Stimulated activated CD4-positive, alpha-beta T cell treated with anti-CD3 and anti-CD28 coated beads, TNF-alpha, amount 100 ng/mL, for 1 hour (primary cell): ENCODE data around the gene TRPV3.

Experiments used
- DNase-seq, 3 donors: peaks; one replicate each; pipeline ENCODE4 v3.0.0-alpha.2; 2020; ENCODE audit warnings: low read depth in 3 of 3, low spot score in 1 of 3

The TRPV3 gene

DNA sequence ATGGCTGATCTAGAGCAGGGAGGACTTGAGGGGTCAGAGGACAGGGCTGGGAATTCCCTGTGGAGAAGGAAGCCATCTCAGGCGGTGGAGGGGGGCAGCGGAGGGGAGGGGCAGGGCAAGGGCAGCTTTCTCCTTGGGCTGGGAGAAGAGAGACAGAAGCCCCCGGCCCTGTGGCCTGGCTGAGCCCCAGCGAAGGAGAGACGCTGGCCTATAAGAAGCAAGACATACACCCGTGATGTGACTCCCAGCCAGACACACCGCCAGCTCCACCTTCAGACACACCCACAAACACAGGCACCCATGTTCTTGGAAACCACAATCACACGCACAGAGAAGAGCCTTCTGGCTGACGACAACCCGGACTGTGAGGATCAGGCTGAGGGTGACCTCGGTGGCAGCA is 10.0 kb downstream of the TRPV3 start:
- DNase-seq, result no peak

DNA sequence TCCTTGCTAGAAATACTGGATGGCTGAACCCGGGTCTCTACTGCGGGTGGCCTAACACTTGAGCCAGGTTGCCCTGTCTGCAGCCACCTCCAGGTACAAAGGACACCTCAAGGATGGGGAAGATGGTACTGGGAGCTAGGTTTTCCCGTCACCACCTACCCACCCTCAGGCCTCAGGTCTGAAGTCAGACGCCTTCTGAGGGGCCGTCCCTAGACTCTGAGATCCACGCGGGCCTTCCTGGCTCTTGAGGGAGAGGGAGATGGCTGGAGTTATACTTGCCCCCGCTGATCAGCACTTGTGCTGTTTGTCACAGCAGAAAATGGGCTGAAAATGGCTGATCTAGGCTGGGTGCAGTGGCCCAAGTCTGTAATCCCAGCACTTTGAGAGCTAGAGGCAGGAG is 10.6 kb downstream of the TRPV3 start:
- DNase-seq, result no peak

DNA sequence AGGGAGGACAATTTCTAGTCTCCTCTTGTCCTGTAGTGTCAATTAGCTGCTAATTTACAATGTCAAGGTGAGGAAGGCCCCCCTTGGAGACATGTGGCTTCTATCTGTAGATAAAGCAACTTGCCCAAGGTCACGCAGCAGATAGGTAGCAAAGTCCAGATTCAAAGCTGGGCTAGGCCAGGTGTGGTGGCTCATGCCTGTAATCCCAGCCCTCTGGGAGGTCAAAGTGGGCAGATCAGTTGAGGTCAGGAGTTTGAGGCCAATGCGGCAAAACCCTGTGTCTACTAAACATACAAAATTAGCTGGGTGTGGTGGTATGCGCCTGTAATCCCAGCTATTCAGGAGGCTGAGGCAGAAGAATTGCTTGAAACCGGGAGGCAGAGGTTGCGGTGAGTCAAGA is 11.1 kb downstream of the TRPV3 start:
- no peak for DNase-seq

DNA sequence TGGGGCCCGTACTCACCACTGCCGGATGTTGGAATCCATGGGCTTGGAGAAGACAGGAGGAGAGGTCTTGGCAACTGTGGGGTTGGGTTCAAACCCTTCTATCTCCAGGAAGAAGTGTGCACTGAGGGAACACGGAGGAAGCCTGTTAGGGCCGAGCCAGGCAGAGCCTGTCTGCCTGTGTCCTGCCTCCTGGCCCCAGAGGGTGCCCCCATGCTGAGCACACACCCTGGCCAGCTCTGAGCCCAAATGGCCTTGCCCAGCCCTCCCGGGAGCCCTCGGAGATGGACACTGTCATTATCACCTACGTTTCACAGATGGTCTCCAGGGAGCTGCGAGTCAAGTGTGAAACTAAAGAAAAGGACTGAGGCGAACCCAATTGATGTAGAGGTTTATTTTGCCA is 12.5 kb downstream of the TRPV3 start:
- DNase-seq, result no peak

DNA sequence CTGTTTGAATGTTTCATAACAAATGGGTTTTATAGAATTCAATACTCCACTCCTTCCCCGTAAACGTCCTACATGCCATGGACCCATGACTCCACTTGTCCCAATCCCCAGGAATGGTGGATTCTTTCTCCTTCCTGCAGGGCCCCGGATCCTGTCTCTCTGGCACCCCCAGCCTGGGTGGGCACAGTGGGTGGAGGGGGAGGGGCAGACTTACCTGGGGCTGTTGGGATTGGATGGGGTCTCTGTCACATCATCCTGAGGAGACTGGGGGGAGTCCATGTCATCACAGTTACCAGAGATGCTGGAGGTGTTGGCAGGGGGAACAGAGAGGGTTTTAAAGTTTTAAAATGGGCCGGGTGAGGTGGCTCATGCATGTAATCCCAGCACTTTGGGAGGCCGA is 13.2 kb downstream of the TRPV3 start:
- DNase-seq, result no peak

DNA sequence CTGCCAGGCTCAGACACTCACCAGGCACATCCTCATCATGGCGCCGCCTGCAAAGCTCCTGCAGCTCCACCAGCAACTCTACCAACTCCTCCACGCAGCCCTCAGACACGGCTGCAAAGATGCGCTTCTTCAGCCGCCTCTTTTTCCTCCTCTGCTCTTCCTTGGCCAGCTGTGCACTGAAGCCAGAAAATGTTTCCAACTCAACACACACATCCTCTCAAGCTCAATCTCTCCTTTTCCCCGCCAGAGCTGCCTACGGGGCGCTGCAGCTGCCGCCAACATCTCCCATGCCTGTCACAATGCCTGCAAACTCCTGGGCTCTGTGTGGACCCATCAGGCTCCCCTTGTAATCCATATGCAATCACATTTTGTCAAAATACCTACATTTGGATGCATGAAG is 14.2 kb downstream of the TRPV3 start:
- DNase-seq, result no peak

DNA sequence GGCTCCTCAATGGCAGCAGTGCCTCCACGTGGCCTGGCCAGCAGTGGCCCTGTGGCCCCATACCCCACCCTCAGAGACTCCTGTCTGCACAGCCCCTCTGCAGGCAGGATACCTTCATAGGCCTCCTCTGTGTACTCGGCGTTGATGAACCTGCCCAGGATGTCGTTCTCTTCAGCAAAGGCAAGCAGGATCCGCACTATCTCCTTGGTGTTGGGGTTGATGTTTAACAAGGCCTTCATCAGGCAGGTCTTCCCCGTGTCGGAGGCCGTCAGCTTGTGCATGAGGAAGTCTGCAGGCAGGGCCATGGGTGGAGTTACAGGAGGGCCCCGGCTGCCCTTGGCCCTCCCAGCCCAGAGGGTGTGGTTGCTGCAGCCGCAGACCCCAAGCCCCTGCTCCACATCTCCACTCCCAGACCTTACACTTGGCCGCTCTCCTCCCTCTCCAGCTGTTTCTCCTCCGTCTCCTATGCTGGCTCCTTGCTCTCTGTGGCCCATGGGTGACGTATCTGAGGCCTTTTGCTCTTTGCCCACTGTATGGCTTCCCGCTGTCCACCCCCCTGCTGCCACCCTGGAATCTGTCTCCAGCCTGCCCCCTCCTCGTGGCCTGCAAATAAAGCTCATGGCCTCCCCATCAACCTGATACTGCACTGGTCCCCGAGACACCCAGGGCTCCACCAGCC is 15.1 kb downstream of the TRPV3 start:
- no peak for DNase-seq

DNA sequence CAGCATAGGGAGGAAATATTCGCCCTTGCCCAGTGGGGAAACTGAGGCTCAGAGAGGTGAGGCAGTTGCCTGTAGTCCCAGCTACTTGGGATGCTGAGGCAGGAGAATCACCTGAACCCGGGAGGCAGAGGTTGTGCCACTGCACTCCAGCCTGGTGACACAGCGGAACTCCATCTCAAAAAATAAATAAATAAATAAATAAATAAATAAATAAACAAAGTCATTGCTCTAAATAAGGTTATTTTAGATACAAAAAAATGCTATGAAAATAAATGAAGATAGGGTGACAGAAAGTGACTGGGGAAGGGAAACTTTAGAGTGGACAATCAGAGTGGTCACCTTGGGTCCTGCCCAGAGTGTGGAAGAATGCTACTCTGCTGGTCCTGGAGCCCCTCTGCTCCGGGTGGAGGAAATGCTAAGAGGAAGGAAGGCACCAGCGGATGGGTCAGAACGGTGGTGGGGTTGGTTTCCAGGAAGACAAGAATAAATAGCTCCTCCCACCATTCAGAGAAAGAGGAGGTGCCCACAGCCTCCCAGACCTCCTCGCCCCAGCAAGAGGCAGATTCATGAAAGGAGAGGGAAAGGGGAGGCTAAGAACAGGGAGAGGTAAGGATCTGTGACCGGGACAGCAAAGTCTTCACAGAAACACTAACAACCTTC is 17.6 kb downstream of the TRPV3 start:
- DNase-seq, result no peak

DNA sequence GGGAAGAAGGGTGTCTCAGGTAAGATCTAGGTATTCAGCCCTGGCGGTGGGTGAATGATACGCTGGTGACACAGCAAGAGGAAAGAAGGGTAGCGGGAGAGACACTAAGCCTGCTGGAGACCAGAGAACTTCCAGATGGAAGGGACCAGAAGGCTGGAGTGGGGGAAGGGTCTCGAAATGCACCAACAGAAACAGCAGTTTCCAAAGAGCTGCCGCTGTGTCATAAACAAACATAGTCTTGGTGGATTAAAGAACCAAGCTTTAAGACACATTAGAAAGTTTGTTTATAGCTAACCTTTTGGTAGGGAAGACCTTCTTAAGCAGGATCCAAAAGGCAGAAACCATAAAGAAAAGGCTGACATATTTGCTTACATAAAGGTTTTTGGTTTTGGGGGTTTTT is 20.9 kb downstream of the TRPV3 start:
- DNase-seq, result no peak

DNA sequence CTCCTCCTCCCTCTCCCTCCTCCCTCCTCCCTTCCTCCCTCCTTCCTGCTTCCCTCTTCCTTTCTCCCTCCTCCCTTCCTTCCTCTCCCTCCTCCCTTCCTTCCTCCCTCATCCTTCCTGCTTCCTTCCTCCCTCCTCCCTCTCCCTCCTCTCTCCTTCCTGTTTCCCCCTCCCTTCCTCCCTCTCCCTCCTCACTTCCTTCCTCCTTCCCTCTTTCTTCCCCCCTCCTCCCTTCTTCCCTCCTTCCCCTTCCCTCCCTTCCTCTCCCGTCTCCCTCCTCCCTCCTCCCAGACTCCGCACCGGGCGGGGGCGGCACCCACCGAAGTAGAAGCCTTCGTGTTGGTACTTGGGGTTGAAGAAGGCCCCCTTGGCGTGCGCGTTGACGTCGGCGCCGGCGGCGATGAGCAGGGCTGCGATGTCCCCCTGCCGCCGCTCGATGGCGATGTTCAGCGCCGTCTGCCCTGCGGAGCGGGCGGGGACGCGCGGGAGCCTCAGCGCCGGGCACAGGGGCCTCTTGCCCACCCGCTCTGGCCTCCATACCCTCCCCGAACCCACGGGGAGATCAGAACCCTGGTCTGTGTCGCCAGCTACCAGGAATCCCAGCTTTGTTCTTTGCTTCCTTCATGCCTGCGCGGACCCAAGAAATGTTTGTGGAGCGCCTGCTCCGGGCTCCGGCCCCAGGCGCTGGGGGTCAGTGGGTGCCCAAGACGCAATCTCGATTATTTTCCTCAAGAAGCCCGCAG is 22.2 kb downstream of the TRPV3 start:
- peak in 1 of 3 donors; percentile 40 for DNase-seq

DNA sequence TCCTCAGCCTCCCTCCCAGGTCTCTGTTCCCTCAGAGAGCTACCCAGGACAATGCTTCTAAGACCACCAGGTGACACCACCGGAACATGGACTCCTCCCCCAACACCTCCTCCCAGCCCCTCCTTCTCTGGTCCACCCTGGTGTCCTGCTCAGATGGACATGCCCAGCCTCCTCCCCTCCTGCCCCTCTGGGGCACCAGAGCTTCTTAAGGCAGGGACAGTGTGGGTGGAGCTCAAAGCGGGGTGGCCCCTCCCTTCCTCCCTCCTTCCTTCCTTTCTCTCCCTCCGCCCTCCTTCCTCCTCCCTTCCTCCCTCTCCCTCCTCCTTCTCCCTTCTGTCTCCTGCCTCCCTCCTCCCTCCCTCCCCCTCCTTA is 22.7 kb downstream of the TRPV3 start:
- no peak for DNase-seq

DNA sequence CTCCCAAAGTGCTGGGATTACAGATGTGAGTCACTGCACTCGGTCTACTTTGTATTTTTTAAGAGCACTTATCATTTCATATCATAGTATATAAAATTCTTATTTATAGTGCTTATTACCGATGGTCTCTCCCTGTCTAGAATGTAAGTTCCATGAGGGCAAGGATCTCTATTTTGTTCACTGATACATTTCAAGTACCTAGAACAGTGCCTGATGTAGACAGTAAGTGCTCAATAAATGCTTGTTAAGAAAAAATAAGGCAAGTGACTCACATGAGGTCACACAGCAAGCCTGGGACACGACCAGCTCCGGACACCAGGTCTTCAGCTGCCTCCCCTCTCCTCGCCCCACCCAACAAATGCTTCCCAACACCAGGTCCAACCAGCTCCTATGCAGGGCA is 23.9 kb downstream of the TRPV3 start:
- no peak for DNase-seq

DNA sequence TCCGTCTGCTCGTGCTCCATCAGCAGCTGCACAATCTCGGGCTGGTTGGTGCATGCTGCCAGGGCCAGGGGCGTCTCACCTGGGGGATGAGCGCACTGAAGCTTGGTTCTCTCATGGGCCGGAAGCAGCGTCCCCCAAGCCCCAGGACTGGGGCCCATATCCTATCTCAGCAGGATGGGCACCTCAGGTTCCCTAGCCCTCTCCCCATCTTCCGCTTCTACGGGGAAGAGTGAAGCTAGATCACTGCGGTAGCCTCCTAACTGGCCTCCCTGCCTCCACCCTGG is 24.8 kb downstream of the TRPV3 start:
- DNase-seq, result no peak

DNA sequence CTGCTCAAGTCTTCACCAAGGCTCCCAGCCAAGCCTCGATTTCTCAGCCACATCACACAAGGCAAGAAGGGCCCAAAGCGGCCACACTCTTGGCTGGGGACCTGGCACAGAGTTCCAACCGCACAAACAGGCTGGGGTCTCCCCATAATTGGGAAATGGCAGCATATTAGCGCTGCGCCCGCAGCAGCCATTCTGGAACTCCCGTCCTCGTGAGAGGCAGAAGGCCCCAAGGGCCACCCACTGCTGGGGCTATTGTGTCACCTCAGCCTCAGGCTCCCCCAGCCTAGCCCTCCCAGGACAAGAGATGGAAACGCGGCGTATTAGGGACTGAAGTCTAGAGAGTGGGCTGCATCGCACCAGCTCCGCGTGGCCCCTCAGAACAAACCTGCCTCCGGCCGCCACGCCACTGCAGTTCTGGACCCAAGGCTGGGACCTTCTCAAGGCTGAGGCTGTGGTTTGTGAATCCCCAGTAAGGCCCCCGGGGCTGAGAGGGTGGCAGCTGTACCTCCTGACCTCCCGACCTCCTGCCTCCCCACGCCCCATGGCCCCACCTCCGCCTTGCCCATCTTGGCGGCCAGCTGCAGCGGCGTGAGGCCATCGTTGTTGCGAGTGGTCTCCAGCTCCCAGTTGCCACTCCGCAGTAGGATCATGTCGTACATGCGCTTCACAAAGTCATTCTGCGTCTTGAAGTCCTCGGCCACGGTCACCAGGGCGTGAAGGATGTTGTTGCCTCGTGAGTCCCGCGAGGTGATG is 25.3 kb downstream of the TRPV3 start:
- DNase-seq, result no peak

DNA sequence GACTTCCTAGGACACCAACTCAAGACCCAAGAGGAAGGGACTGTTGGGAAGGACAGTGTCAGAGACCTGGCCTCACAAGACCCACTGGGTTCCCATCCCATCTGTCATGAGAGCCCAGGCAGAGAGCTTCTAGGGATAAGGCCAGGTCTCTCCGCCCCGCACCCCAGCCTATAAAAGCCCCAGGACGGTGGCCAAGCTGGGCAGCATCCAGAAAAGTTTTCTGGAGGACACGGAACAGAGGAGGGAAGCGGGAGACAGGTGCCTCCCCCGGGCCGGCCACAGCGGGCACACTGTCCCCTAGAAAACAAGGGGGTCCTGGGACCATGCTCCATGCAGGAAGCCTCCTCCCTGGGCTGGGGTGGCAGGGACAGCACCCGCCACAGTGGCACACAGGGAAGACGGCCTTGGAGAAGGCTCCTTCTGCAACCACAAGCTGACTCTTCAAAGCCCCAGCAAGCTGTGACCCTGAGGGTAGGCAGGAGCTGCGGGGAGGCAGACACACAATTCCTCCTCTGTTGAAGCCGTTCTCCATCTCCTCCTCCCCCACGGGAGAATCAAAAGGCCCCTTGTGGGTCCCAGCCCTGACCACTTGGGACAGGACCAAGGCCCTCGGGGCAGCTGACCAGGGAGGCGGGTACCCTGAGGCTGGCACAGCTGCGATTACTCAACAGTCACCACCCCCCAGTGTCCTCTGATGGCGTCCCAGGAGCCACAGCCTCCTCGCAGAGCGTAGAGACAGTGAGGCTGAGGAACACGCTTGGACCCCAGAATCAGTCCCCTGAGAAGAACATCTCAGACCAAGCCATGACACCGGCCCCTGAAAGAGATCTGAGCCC is 26.1 kb downstream of the TRPV3 start:
- DNase-seq, result no peak

DNA sequence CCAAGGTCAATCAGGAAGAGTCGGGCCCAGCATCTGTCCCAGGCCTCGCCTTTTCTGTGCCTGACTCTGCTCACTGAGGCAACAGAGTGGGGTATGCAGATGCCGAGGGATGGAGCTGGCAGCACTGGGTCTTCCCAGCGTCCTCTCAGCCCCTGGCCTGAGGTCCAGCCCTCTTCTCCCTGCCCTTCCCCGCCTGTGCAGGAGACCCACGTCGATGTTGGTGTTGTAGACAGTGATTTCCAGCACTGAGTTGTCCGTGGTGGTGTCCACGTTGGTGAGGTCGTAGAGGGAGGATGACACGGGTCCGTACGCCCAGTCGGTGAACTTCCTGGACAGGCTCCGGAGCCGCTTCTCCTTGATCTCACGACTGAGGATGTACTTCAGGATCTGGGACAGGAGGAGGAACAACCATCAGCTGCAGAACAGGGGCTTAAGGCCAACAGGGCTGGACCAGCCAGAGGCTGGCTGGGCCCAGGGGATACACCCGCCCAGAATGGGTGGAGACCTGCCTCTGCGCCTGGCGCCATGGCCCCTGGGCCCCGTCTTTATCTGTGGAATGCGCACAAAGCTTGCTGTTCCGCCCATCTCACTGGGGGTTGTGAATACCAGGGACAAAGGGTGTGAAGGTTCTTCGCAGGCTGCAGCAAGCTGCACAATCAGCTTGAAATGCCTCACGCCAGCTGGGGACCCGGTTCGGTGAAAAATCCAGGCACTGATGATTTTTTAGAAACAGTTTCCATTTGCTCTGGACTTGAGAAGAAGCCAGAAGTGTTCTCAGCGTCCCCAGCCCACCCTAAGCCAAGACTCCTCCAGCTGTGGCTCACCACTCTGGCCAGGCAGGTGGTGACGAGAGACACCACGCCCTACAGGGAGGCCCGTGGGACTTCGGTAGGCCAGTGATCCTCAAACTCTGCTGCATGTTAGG is 27.5 kb downstream of the TRPV3 start:
- DNase-seq, result no peak

DNA sequence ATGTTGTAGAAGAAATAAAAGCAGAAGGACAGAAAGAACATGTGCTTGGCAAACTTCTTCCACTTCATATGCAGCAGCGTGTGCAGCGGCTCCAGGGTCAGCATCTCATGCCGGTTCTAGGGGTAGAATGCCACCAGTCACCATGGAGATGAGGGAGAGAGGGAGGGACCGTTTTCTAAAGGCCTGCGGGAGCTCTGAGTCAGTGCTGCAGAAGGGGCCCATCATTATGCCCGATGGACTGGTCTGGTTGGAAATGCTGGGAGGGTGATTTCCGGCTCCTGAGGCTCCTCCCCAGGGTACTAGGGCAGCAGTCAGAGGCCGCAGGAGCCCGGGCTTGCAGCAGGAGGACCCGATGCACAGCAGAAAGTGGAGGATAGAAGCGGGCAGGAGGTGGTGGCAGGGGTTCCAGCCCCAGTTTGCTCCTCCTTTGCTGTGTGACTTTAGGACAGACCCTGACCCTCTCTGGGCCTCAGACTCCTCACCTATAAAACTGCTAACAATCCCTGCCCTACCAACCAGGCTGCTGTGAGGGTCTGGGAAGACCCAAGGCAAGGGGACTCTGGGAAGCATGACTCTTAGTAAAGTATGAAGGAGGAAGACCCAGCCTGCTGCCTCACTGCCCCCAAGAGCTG is 28.6 kb downstream of the TRPV3 start:
- no peak for DNase-seq

DNA sequence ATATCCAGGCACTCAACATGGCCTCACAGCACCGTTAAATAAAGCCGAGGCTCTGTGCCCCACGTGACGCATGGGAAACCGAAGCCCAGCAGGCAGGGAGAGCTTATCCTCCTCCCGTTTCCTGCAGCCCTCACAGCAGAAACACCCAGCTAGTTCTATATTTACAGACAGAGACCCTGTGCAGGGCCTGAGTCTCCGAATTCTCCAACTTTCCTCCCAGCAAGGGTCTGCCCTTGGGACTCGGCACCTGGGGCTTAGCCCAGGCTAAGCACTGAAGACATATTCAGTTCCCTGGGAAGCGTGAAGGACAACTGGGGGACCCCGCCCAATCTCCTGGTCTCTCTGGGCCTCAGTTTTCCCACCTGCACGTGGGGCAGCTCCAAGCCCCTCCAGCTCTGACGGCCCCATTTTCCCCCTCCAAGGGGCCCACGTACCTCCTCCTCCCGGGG is 29.2 kb downstream of the TRPV3 start:
- DNase-seq, result no peak

DNA sequence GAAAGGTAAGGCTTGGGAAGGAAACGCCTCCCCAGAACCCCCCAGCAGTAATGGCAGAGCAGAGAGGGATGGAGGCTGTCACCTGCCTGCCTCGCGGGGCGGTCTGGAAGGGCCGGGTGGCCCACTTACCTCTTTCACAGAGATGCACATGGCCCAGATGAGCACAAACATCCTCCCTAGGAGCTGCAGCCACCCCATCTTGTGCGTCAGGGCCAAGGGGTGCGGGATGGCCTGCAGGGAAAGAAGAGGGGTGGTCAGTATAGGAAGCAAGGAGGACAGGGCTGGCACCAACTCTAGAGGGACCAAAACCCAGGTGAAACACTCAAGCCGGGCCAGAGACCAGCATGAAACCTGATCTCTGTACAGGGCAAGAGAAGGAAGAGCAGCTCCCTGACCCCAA is 29.7 kb downstream of the TRPV3 start:
- DNase-seq, result no peak

DNA sequence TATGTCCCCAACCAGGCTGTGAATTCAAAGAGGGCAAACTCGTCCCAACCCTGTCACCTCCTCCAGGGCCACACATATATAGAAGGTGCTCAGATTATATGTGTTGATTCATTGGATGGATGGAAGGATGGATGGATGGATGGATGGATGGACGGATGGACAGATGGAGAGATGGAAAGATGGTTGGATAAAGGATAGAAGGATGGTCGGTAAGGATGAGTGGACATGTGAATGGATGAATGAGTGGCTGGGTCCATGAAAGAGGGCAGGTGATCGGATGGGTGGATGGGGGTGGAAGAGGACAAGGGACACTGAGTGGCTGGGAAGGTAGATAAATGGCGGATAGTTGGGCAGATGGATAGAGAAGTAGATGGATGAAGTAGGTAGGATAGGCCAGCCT is 30.1 kb downstream of the TRPV3 start:
- DNase-seq, result no peak
